K562 (cell line): ENCODE data around the gene HS3ST3A1. TPM values are rescaled to one million over a fixed set of nuclear protein-coding genes. Genes with fewer than 3 reads are reported as not detected.
A peak's percentile ranks its signal among the peaks of the same experiment; 100 is the strongest.

Experiments used
- AFF4 ChIP-seq: sonication (generic); formaldehyde crosslinking; IDR thresholded peaks from 2 replicates; pipeline ENCODE4 v1.8.0; 2023; ENCODE audit warnings: mild to moderate bottlenecking, missing genetic modification reagents
- EZH2 ChIP-seq: IDR thresholded peaks from 2 replicates; pipeline ENCODE4 v1.6.1; 2012; ENCODE audit warnings: low read depth, mild to moderate bottlenecking, inconsistent platforms, low read length, borderline replicate concordance
- GTF2A2 ChIP-seq: IDR thresholded peaks from 2 replicates; pipeline ENCODE4 v1.6.1; 2016; ENCODE audit warnings: mild to moderate bottlenecking, missing genetic modification characterization, missing compliant biosample characterization
- ILF3 ChIP-seq: fragments of 450-650 bp; IDR thresholded peaks from 2 replicates; pipeline ENCODE4 v1.6.1; 2018; ENCODE audit warnings: antibody characterized with exemption, mild to moderate bottlenecking, moderate library complexity, borderline replicate concordance
- NFIX ChIP-seq: fragments of 250-450 bp; sonication (Bioruptor Pico); IDR thresholded peaks from 2 replicates; pipeline ENCODE4 v1.4.0; 2020; ENCODE audit warnings: low read depth, mild to moderate bottlenecking, moderate library complexity
- NR2C1 ChIP-seq, 2 experiments: fragments of 450-650 bp; IDR thresholded peaks; 2 replicates each; pipeline ENCODE4 v1.6.1; 2017; ENCODE audit warnings: mild to moderate bottlenecking in 2 of 2, antibody characterized with exemption in 1 of 2, inconsistent platforms in 1 of 2, missing compliant biosample characterization in 1 of 2, missing genetic modification characterization in 1 of 2
- RREB1 ChIP-seq: fragments of 250-450 bp; sonication (Bioruptor Pico); IDR thresholded peaks from 2 replicates; pipeline ENCODE4 v1.4.0; 2020
- SLC30A9 ChIP-seq: fragments of 250-450 bp; sonication (Bioruptor Pico); IDR thresholded peaks from 2 replicates; pipeline ENCODE4 v1.8.0; 2022; ENCODE audit warnings: mild to moderate bottlenecking, moderate library complexity
- SNRNP70 ChIP-seq: fragments of 200-400 bp; formaldehyde crosslinking; optimal IDR thresholded peaks from 2 replicates; pipeline ENCODE3; 2017; ENCODE audit warnings: low read depth, low read length
- STAT5B ChIP-seq: fragments of 250-450 bp; sonication (Bioruptor Pico); IDR thresholded peaks from 2 replicates; pipeline ENCODE4 v1.8.0; 2021; ENCODE audit warnings: mild to moderate bottlenecking, inconsistent platforms
- TCF15 ChIP-seq: fragments of 250-450 bp; sonication (Bioruptor Pico); IDR thresholded peaks from 2 replicates; pipeline ENCODE4 v1.8.0; 2022; ENCODE audit warnings: moderate library complexity, mild to moderate bottlenecking, inconsistent platforms
- ZEB2 ChIP-seq: fragments of 450-650 bp; IDR thresholded peaks from 2 replicates; pipeline ENCODE4 v1.6.1; 2016
- ZNF311 ChIP-seq: fragments of 250-450 bp; sonication (Bioruptor Pico); IDR thresholded peaks from 2 replicates; pipeline ENCODE4 v1.4.0; 2020; ENCODE audit warnings: mild to moderate bottlenecking, moderate library complexity
- ZNF449 ChIP-seq: fragments of 250-450 bp; sonication (Bioruptor Pico); IDR thresholded peaks from 2 replicates; pipeline ENCODE4 v1.8.0; 2022; ENCODE audit warnings: moderate library complexity, mild to moderate bottlenecking, inconsistent platforms
- ZNF583 ChIP-seq: fragments of 250-450 bp; sonication (Bioruptor Pico); IDR thresholded peaks from 2 replicates; pipeline ENCODE4 v1.4.0; 2020
- ZNF584 ChIP-seq: fragments of 200-800 bp; sonication (Bioruptor generic); IDR thresholded peaks from 2 replicates; pipeline ENCODE4 v1.6.1; 2016; ENCODE audit warnings: low read depth, mild to moderate bottlenecking, missing genetic modification characterization, missing compliant biosample characterization
- ZNF830 ChIP-seq: fragments of 250-450 bp; sonication (Bioruptor Pico); IDR thresholded peaks from 2 replicates; pipeline ENCODE4 v1.5.0; 2021; ENCODE audit warnings: mild to moderate bottlenecking
- polyA plus RNA-seq, 8 experiments: library from polyadenylated mRNA; depleted of rRNA in 4 of 8; stranded (reverse) in 5 of 8; unstranded in 3 of 8; fragments of >200 nt; fragmentation: Nextera tagmentation in 2 of 8; fragmentation: Illumina TruSeq in 1 of 8; extraction: Ambion mirVana in 2 of 8; extraction: Trizol in 1 of 8; gene quantifications; 2 replicates each; pipeline versions ENCODE4 v1.2.1 to v1.2.3, GENCODE V29; 2011 to 2014; ENCODE audit warnings: inconsistent platforms in 1 of 8, missing spikeins in 1 of 8
- total RNA-seq, 7 experiments: library from RNA; depleted of rRNA in 6 of 7; stranded (reverse); fragments of >200 nt in 6 of 7; fragmentation: Illumina TruSeq in 2 of 7; extraction: Trizol in 2 of 7; gene quantifications; 2 replicates each; pipeline versions ENCODE4 v1.2.1 to v1.2.3, GENCODE V29; 2011 to 2021; ENCODE audit warnings: low replicate concordance in 1 of 7

HS3ST3A1 gene
- total and polyA plus RNA-seq, 9 of the 15 experiments (the other 6 are each of a cell fraction or from before 2014, with no cell fraction given), result 0.25 to 14.8 (median 2.3) TPM

- no peak for TF ChIP-seq STAT5B (CRISPR knock-in tag)
- peak; percentile 82; the same call in 1 of the 2 replicates for TF ChIP-seq ZNF449 (CRISPR knock-in tag)
- peak; percentile 77 for TF ChIP-seq GTF2A2 (tag)
- TF ChIP-seq RREB1 (CRISPR knock-in tag), result no peak
- no peak for TF ChIP-seq AFF4 (CRISPR knock-in tag)
- TF ChIP-seq TCF15, result no peak
- TF ChIP-seq ZNF584 (CRISPR knock-in tag), result peak; percentile 97
- peak; percentile 95 for TF ChIP-seq ZNF311
- TF ChIP-seq NR2C1 (IDR thresholded peaks at IDR 0.05), result no peak
- peak; percentile 89 for TF ChIP-seq NR2C1 (tag; IDR thresholded peaks at IDR 0.05)
- no peak for TF ChIP-seq SLC30A9
- TF ChIP-seq EZH2, result no peak
- peak; percentile 81 for TF ChIP-seq ZNF583 (CRISPR knock-in tag)
- no peak for TF ChIP-seq SNRNP70
- no peak for TF ChIP-seq NFIX
- no peak for TF ChIP-seq ZEB2
- no peak for TF ChIP-seq ZNF830 (CRISPR knock-in tag)
- TF ChIP-seq ILF3, result no peak
Measured at GRCh38 chr17:13638855-13639458, 37.2 kb upstream of the HS3ST3A1 start (continued).
